IMR-90 (cell line): ENCODE results near the gene C11orf97.

Source experiments
- CEBPB ChIP-seq: IDR thresholded peaks from 2 replicates; pipeline ENCODE4 v1.6.1; 2012; ENCODE audit warnings: low read depth, low read length, improper control_type of control experiment
- CHD1 ChIP-seq: IDR thresholded peaks from 2 replicates; pipeline ENCODE4 v1.6.1; 2012; ENCODE audit warnings: low read depth, low read length, improper control_type of control experiment
- CTCF ChIP-seq: conservative IDR thresholded peaks from 2 replicates; pipeline ENCODE4 v1.5.1; 2012; ENCODE audit warnings: mild to moderate bottlenecking, low read depth, low read length, improper control_type of control experiment
- ELK1 ChIP-seq: fragments of 150-350 bp; IDR thresholded peaks from 2 replicates; pipeline ENCODE4 v1.6.1; 2016; ENCODE audit warnings: low read depth, mild to moderate bottlenecking, low read length, moderate library complexity, borderline replicate concordance
- FOS ChIP-seq: fragments of 150-350 bp; IDR thresholded peaks from 2 replicates; pipeline ENCODE4 v1.6.1; 2016; ENCODE audit warnings: low read depth, low read length
- MAFK ChIP-seq: IDR thresholded peaks from 2 replicates; pipeline ENCODE4 v1.6.1; 2012; ENCODE audit warnings: low read depth, low read length, improper control_type of control experiment
- MXI1 ChIP-seq: IDR thresholded peaks from 2 replicates; pipeline ENCODE4 v1.6.1; 2012; ENCODE audit warnings: low read depth, mild to moderate bottlenecking, low read length, moderate library complexity, borderline replicate concordance
- POLR2A ChIP-seq: IDR thresholded peaks from 2 replicates; pipeline ENCODE4 v1.6.1; 2012; ENCODE audit warnings: mild to moderate bottlenecking, low read depth, low read length
- RAD21 ChIP-seq: IDR thresholded peaks from 2 replicates; pipeline ENCODE4 v1.6.1; 2012; ENCODE audit warnings: low read length, improper control_type of control experiment
- RCOR1 ChIP-seq: IDR thresholded peaks from 2 replicates; pipeline ENCODE4 v1.6.1; 2012; ENCODE audit warnings: mild to moderate bottlenecking, low read length, improper control_type of control experiment; ENCODE audit not compliant: insufficient replicate concordance
- RFX5 ChIP-seq: IDR thresholded peaks from 2 replicates; pipeline ENCODE4 v1.8.0; 2012; ENCODE audit warnings: low read depth, mild to moderate bottlenecking, low read length, moderate library complexity
- SMC3 ChIP-seq: fragments of 150-350 bp; IDR thresholded peaks from 2 replicates; pipeline ENCODE4 v1.6.1; 2016; ENCODE audit warnings: low read depth, mild to moderate bottlenecking, antibody characterized with exemption, low read length, moderate library complexity
- USF2 ChIP-seq: fragments of 150-350 bp; IDR thresholded peaks from 2 replicates; pipeline ENCODE4 v1.6.1; 2017; ENCODE audit warnings: mild to moderate bottlenecking, antibody characterized with exemption, low read length, low read depth

GRCh38 chr11:94511932-94512781 is at the start of gene C11orf97:
- TF ChIP-seq CTCF (no peak), ELK1 (no peak), POLR2A (no peak), SMC3 (no peak), CHD1 (no peak), RFX5 (no peak), USF2 (no peak), FOS (no peak), MXI1 (peak; percentile 76; the same call in 1 of the 2 replicates), MAFK (no peak), CEBPB (no peak), RCOR1 (no peak), RAD21 (no peak)
